Spleen (tissue), 11 donors: Measurements from ENCODE around the gene DPP7. TPM values are rescaled to one million over a fixed set of nuclear protein-coding genes. Genes with fewer than 3 reads are reported as not detected.
A peak's percentile ranks its signal among the peaks of the same experiment; 100 is the strongest.

ENCODE experiments used
- DNase-seq: peaks from one replicate; pipeline ENCODE4 v3.0.0-alpha.2; 2020
- H3K27ac ChIP-seq, 8 donors: fragments of 200-600 bp; sonication (generic) in 7 of 8; 1 replicate in 4 of 8; 2 replicates in 4 of 8; pipeline versions ENCODE4 v1.5.0 to v1.8.0; 2016 to 2021; ENCODE audit warnings: inconsistent platforms in 4 of 8, mild to moderate bottlenecking in 4 of 8, moderate library complexity in 1 of 8
- H3K27me3 ChIP-seq, 7 donors: fragments of 200-600 bp; sonication (generic) in 6 of 7; replicated peaks in 1 of 7; 1 replicate in 4 of 7; 2 replicates in 3 of 7; pipeline versions ENCODE4 v1.5.0 to v1.8.0; 2016 to 2021; ENCODE audit warnings: inconsistent platforms in 3 of 7, mild to moderate bottlenecking in 1 of 7
- H3K36me3 ChIP-seq, 6 donors: fragments of 200-600 bp; sonication (generic) in 5 of 6; 1 replicate in 4 of 6; 2 replicates in 2 of 6; pipeline versions ENCODE4 v1.5.0 to v1.8.0; 2016 to 2021; ENCODE audit warnings: inconsistent platforms in 2 of 6
- H3K4me1 ChIP-seq, 6 donors: fragments of 200-600 bp; sonication (generic) in 5 of 6; 1 replicate in 3 of 6; 2 replicates in 3 of 6; pipeline versions ENCODE4 v1.5.0 to v1.8.0; 2016 to 2021; ENCODE audit warnings: inconsistent platforms in 3 of 6
- H3K4me3 ChIP-seq, 8 donors: fragments of 200-600 bp; sonication (generic) in 7 of 8; 1 replicate in 4 of 8; 2 replicates in 4 of 8; pipeline versions ENCODE4 v1.5.0 to v1.8.0; 2016 to 2021; ENCODE audit warnings: inconsistent platforms in 4 of 8, mild to moderate bottlenecking in 4 of 8, moderate library complexity in 2 of 8
- H3K9me3 ChIP-seq, 8 donors: fragments of 200-600 bp; sonication (generic) in 7 of 8; 1 replicate in 4 of 8; 2 replicates in 4 of 8; pipeline versions ENCODE4 v1.5.0 to v1.8.0; 2016 to 2021; ENCODE audit warnings: inconsistent platforms in 4 of 8
- CTCF ChIP-seq, 11 experiments: fragments of 200-600 bp in 7 of 11; fragments of 450-650 bp in 4 of 11; sonication (generic) in 4 of 11; IDR thresholded peaks in 8 of 11; conservative IDR thresholded peaks in 3 of 11; 1 replicate in 7 of 11; 2 replicates in 4 of 11; pipeline versions ENCODE4 v1.4.0 to v1.8.0; 2016 to 2021; ENCODE audit warnings: antibody characterized with exemption in 11 of 11, inconsistent platforms in 4 of 11, mild to moderate bottlenecking in 1 of 11
- POLR2A ChIP-seq, 3 donors: fragments of 450-650 bp; IDR thresholded peaks; one replicate each; pipeline ENCODE4 v1.5.1; 2017; ENCODE audit warnings: antibody characterized with exemption in 3 of 3, mild to moderate bottlenecking in 1 of 3
- POLR2AphosphoS5 ChIP-seq, 3 donors: sonication (generic); formaldehyde crosslinking; IDR thresholded peaks; one replicate each; pipeline ENCODE4 v1.5.1; 2017; ENCODE audit warnings: antibody characterized with exemption in 3 of 3
- WGBS, 5 donors: extraction: QIAGEN DNeasy Blood & Tissue Kit in 3 of 5; methylation state at CpG; one replicate each; pipeline versions ENCODE4 v1.1.5 to v1.1.7; 2013 to 2018; 5-methylcytosine and 5-hydroxymethylcytosine counted together
- intact Hi-C: fragments of 100-400 bp; cut with DNase I; formaldehyde crosslinking; loops from one replicate; pipeline ENCODE4 v1.15.0; 2023; ENCODE audit warnings: low total_unique reads
- polyA plus RNA-seq, 3 donors: library from polyadenylated mRNA; stranded (reverse); fragments of 200-250 nt; gene quantifications; one replicate each; pipeline ENCODE4 v1.2.1, GENCODE V29; 2013
- total RNA-seq, 7 donors: library from RNA; depleted of rRNA in 3 of 7; stranded (reverse); fragments of >200 nt in 3 of 7; fragmentation: NEBNext Ultra II Directional in 4 of 7; extraction: Animal tissue kit (Norgen Biotek cat#: 25700) in 4 of 7; gene quantifications; one replicate each; pipeline versions ENCODE4 v1.1.0 to v1.2.1, GENCODE V29; 2016 to 2021
- donor health status: healthy with polysubstance abuse.
- donor health status: DM: no; HTN: no; CAD: no; lungs with moderate emphysema.
- donor health status: DM: no; HTN: no; CAD: no.
- donor health status: Bipolar disorder and iron deficiency.
- donor health status: healthy.
- donor health status: DM: no; HTN: no; CAD: no.
- donor health status: DM: yes; HTN: yes; CAD: no.

The DPP7 gene
- total and polyA plus RNA-seq, 10 donors, result 105 to 536 (median 214) TPM

GRCh38 chr9:137099231-137099630 is 15.3 kb downstream of the DPP7 start:
- Histone ChIP-seq H3K4me3 (no peak overlapping the region), H3K27me3 (no peaks in the 10 kb centered on the region), H3K9me3 (no peaks in the 10 kb centered on the region), H3K36me3 (peaks cover 0 to 100% (median 70%) of the 10 kb centered on the region in 6 donors), H3K4me1 (peaks cover 0 to 20% (median 8%) of the 10 kb centered on the region in 6 donors), H3K27ac (no peak overlapping the region)
- no peak for DNase-seq
- WGBS, 5 donors, result 90 to 96% (median 93%) methylated on average over 10 to 14 of the region's 14 CpGs
- intact Hi-C loops, result no loop called here
- TF ChIP-seq POLR2A (IDR thresholded peaks at IDR 0.05), result no peak
- TF ChIP-seq POLR2AphosphoS5 (IDR thresholded peaks at IDR 0.05), result peak in 1 of 3 donors; percentile 16
- no peak for TF ChIP-seq CTCF (IDR thresholded peaks at IDR 0.05 in 8 of 11, conservative IDR thresholded peaks at IDR 0.05 in 3 of 11)

DNA sequence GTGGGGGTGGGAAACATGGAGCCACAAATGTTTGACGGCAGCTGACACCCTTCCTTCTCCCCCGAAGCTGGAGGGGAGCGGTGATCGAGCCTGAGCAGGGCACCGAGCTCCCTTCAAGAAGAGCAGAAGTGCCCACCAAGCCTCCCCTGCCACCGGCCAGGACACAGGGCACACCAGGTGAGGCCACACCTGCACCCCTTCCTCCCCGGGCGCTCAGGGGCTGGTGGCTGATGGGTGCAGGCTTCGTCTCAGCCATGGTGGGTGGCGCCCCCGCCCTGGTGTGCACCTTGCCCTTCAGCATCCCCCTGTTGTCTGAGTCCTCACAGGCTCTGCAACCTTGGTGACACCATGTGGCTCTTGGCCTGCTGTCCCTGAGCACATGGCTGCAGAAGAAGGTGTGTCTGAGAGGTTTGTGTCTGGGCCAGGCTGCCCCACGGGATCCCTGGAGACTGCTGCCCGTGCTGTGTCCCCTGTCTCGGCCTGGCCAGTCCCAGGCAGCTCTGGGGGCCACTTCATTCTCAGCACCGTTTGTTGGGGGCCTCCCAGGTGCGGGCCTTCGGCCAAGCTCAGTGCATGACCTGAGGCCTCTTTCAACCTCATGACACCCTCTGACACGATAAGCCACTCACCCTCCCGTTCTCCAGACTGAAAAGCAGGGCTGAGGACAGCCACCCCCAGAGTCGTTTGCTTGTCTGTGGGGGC is 16.6 kb downstream of the DPP7 start:
- intact Hi-C loops, result no loop called here
- DNase-seq, result no peak
- Histone ChIP-seq H3K27ac (peak overlapping the region in 1 of 8 donors; percentile 86), H3K36me3 (peaks cover 0 to 100% (median 62%) of the 10 kb centered on the region in 6 donors), H3K9me3 (no peaks in the 10 kb centered on the region), H3K4me1 (peaks cover 0 to 20% (median 8%) of the 10 kb centered on the region in 6 donors), H3K4me3 (no peak overlapping the region), H3K27me3 (no peaks in the 10 kb centered on the region)
- TF ChIP-seq POLR2AphosphoS5 (IDR thresholded peaks at IDR 0.05), result peak in 1 of 3 donors; percentile 17
- no peak for TF ChIP-seq POLR2A (IDR thresholded peaks at IDR 0.05)
- WGBS, 5 donors, result 89 to 97% (median 93%) methylated on average over 3 to 20 of the region's 20 CpGs

- no peaks in the 10 kb centered on the region for H3K9me3 ChIP-seq
- H3K4me3 ChIP-seq, result peak overlapping the region in 2 of 8 donors; percentile 10 to 58
- intact Hi-C loops, result no loop called here
- TF ChIP-seq CTCF (IDR thresholded peaks at IDR 0.05 in 8 of 11, conservative IDR thresholded peaks at IDR 0.05 in 3 of 11), result no peak
- no peak for TF ChIP-seq POLR2A (IDR thresholded peaks at IDR 0.05)
- no peak for TF ChIP-seq POLR2AphosphoS5 (IDR thresholded peaks at IDR 0.05)
- H3K4me1 ChIP-seq, result peaks cover 0 to 20% (median 8%) of the 10 kb centered on the region in 6 donors
- WGBS, 5 donors, result 92 to 97% (median 93%) methylated on average over 28 to 31 of the region's 31 CpGs
- H3K27ac ChIP-seq, result peak overlapping the region in 7 of 8 donors; percentile 54 to 86 (median 75)
- peaks cover 0 to 100% (median 59%) of the 10 kb centered on the region in 6 donors for H3K36me3 ChIP-seq
- no peaks in the 10 kb centered on the region for H3K27me3 ChIP-seq
- DNase-seq, result no peak
Observed at GRCh38 chr9:137096785-137097546, 17.6 kb downstream of the DPP7 start.

DNA sequence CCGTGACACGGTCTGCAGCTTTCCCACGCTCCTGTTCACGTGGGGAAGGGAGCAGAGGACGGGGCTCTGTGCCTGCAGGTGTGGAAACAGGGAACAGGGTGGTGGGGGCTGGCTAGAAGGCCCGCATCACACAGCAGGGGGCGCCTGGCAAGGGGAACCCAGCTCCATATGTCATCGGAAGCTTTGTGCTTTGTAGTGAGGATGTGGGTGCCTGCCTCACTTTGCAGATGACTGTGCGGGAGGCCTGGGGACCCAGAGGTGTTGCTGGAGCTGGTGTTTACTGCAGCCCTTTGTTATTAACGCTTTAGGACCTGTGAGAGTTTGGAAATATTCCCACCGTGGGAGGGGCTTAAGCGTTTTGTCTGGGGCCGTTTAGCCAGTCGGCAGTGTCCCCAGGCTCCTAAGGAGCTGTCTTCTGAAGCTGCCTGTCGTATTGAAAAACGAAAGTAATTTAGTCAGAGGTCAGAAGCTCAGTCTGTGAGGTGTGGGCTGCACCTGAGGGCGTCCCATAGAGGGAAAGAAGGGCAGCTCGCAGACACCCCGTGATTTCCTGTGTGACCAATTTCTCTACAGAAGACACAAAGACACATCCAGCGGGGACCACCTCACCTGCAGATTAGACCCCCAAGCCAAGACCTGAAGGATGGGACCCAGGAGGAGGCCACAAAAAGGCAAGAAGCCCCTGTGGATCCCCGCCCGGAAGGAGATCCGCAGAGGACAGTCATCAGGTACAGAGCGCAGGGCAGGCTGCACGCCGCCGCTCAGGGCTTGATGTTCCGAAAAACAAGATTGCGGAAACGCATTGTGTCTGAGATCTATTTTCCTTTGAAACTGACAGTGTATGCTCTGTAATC is 18.6 kb downstream of the DPP7 start:
- Histone ChIP-seq H3K4me3 (peak overlapping the region in 6 of 8 donors; percentile 2 to 58 (median 15)), H3K36me3 (peaks cover 0 to 98% (median 48%) of the 10 kb centered on the region in 6 donors), H3K27ac (peak overlapping the region; percentile 54 to 86 (median 72)), H3K9me3 (no peaks in the 10 kb centered on the region), H3K4me1 (peaks cover 0 to 22% (median 8%) of the 10 kb centered on the region in 6 donors), H3K27me3 (no peaks in the 10 kb centered on the region)
- peak; percentile 24 to 67 (median 48) for TF ChIP-seq CTCF (IDR thresholded peaks at IDR 0.05 in 8 of 11, conservative IDR thresholded peaks at IDR 0.05 in 3 of 11)
- peak; percentile 39 to 59 (median 51) for TF ChIP-seq POLR2AphosphoS5 (IDR thresholded peaks at IDR 0.05)
- no peak for TF ChIP-seq POLR2A (IDR thresholded peaks at IDR 0.05)
- WGBS, 5 donors, result 66 to 72% (median 69%) methylated on average over 30 of the region's 30 CpGs
- DNase-seq, result peak; percentile 91
- intact Hi-C loops, result no loop called here
